NOMO-1 (cell line): ENCODE measurements around the gene CD8B.

Experiments used
- DNase-seq, 2 experiments: peaks; one replicate each; lab custom pipeline; 2025; ENCODE audit not compliant: unreplicated experiment in 2 of 2; lab: John Stamatoyannopoulos, UW

The CD8B gene

DNA sequence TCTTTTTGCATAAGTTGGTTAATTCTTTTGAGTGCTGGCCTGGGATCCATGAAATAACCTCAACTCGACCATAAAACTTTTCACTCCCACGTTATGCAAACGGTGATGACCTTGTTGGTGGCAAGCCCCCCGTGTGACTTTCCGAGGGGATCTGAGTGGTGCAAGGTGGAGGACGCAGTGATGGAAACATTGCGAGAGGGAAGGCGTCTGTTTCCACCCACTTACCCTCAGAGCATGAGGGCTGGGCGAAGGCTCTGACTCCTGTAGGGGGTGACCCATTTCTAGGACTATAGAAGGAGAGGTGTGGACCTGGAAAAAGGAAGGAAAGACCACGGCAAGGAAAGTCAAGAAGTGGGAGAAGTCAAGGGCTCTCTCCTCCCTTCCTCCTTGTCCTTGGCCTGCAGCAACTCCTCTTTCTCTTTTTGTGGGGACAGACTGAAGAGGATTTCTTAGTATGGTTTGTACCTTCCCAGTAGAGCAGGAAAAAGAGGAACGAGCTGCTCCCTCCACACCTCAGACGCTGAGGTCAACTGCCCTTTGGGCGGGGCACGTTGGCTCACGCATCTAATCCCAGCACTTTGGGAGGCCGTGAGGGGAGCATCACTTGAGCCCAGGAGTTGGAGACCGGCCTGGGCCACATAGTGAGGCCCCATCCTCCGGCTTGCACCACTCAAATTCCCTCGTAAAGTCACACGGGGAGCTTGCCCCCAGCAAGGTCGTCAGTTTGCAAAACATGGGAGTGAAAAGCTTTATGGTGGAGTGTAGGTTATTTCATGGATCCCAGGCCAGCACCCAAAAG, 55.4 kb downstream of the CD8B start:
- DNase-seq = no peak

GRCh38 chr2:86800856-86801567, 60.7 kb downstream of the CD8B start:
- no peak for DNase-seq

- no peak for DNase-seq
Measured at GRCh38 chr2:86794861-86795260, 66.8 kb downstream of the CD8B start.

- no peak for DNase-seq
Measured at GRCh38 chr2:86793752-86794151, 67.9 kb downstream of the CD8B start.

DNA sequence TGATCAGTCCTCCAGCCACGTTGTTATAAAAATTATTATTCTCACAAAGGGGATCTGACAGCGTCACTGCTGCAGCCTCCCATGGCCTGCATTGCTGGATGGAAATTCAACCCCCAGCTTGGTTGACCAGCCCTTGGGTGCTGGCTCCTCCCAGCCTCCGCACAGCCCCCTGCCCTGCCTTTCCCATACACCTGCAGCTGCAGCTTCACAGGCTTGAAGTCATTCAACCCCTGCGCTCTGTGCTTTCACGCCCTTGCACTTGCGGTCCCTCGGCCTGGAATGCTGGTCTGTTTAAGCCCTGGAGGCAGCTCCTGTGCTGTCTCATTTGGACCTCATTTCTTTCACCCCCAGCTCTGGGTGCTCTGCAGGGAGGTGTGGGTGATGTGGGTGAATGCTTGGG, 70.1 kb downstream of the CD8B start:
- no peak for DNase-seq

DNA sequence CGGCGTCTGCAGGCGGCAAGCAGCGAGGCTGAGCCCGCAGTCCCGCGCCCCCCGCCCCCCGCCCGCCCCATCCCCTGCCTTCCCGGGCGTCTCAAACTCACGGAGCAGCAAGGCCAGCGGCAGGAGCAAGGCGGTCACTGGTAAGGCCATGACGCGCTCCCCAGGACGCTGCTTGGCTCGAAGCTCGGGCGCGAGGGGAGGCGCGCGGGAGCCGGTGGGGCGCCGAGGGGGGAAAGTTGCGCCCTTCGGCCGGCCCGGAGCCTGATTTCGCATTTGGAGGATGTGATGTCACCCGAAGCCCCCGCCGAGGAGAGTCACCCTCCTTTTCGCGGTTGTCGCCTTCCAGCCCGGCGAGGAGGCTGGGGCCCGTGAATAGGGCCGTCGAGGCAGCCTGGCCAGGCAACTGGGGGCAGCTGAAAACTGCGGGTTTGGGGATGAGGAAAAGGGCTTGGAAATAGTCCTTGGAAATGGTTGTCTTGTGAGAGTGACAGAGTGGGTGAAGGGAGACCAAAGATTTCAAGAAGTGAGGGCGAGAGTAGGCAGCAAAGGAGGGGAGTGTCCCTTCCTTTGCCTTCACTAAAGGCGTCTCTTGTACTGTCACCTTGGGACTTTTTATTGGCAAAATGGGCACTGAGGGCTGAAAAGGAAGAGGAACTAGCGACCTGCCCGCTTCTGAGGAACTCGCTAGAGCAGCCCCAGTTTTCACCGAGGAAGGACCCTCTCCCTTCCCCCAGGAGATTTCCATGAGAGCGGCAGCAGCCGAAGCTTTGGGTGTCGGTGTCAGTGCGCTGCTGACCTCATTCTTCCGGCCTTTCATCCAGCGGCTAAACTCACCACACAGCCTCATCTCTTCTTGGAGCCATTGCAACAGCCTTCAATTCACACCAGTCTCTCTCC, 70.8 kb downstream of the CD8B start, which contains the start of gene CD8A:
TSS of gene CD8A (minus strand) at position 238 of the 897 bp plus-strand sequence. CDS start at position 150, 88 bp downstream.
- peak in 1 of 2 experiments; percentile 45 for DNase-seq

DNA sequence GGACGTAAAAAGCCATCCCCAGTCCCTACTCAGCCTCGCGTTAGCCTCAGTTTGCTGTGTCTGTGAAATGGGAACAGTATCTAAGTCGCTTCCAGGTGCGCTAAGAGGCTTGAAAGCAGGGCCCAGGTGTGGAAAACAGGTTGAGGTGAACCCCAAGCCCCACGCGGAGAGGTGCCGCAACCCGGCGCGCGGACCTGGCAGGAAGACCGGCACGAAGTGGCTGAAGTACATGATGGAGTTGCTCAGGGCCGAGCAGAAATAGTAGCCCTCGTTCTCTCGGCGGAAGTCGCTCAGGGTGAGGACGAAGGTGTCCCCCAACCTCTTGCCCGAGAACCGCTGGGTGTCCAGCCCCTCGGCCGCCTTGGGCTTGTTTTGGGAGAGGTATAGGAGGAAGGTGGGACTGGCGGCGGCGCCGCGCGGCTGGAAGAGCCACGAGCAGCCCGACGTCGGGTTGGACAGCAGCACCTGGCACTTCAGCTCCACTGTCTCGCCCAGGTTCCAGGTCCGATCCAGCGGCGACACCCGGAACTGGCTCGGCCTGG, 71.5 kb downstream of the CD8B start:
- no peak for DNase-seq

DNA sequence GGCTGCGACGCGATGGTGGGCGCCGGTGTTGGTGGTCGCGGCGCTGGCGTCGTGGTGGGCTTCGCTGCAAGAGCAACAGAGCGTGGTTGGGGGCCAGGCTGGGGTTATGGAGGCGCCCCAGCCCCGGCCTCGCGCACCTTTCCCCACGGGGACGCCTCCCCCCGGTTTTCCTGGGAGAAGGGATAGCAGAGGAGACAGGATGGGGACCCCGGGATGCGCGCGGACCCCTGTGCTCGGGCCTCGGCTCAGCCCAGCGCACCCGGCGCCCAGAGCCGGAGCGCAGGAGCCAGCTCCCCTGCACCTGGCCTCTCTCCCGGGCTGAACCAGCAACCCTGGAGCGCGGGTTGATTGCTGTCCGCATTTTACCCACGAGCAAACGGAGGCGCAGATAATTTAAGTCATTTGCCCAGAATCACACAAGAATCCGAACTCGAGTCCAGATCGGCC, 72.0 kb downstream of the CD8B start:
- DNase-seq = no peak

- no peak for DNase-seq
Measured at GRCh38 chr2:86788881-86789686, 72.6 kb downstream of the CD8B start.

- DNase-seq = no peak
Measured at GRCh38 chr2:86788165-86788564, 73.5 kb downstream of the CD8B start.

DNA sequence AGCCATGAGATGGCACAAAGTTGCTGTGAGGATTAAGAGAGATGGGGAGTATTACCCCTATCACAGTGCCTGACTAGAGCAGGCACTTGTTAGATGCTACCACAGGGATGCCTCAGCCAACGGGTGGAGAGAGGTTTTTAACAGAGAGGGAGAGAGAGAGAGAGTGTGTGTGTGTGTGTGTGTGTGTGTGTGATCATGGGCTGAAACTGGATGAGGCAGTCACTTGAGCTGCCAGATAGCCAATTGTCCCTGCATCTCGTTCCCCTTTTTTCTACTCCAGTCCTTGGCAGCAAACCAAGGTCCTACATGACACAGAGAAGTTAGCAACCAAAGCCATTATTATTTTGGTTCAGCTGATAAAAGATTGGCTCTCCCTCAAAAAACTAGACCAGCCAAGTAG, 74.0 kb downstream of the CD8B start:
- DNase-seq = no peak

GRCh38 chr2:86786001-86786536, 75.6 kb downstream of the CD8B start:
- no peak for DNase-seq

GRCh38 chr2:86785456-86785855, 76.2 kb downstream of the CD8B start:
- DNase-seq = no peak

DNA sequence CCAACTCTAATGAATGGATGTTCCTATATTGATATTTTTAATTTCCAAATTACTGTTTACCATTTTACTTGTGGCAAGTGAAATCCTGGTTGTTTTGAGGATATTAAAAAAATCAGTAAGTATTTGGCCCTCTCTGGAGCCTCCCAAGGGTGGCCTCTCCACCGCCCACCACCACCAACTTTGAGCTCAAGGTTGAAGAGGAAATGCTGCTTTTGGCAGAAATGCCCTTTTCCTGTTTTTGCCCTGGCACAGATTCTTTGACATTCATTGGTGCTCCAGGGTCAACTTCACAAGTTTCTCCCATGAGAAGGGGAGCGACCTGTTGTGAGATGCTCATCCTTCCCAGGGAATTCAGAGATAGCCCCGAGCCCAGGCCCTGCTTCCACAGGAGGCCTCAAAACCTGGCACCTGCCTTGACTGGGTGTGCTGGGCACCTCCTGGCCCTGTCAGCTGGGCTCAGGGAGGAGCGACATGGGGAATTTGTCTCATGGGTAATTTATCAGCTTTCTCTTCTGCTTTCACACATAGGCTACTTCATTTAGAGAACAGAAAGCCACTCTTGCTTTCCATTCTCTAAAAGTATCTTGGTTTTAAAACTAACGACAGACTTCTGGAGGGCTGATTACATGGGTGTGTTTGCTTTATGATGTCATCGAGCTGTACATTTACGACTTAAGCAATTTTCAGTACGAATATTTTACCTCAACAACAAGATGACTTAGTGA, 77.9 kb downstream of the CD8B start:
- DNase-seq = peak; percentile 25 to 82

DNA sequence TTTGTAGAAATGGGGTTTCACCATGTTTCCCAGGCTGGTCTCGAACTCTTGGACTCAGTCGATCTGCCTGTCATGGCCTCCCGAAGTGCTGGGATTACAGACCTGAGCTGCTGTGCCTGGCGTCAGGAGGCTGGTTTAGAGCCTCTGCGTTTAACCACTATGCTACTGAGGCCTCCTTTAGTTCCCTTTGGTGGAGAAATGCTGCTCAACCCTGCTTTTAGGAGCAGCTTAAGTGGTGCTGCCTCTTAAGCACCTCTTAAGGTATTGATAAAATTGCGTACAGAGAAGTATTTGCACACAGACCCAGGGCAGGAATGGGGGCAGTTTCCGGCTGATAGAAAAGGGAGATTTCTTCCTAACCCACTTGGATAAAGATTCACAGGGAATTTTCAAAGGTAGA, 78.9 kb downstream of the CD8B start:
- no peak for DNase-seq

DNA sequence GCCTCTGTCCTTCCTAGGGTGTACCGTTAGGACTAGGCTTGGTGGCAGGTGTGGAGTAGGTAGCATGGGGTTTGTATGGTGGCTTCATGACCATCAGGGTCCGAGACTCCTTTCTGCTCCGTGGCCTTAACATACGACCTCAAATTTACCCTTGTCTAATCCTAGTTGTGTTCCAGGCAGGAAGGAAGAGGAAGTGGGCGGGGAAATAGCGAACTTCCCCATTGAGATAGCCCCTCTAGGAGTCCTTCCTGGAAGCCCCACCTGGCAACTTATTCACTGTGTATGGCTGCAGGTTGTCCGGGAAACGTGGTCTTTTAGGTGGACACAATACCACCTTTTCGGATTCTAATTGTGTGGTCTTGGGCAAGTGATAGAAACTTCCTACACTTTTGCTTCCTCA, 80.3 kb downstream of the CD8B start:
- DNase-seq = peak in 1 of 2 experiments; percentile 6

GRCh38 chr2:86779971-86780370, 81.7 kb downstream of the CD8B start:
- no peak for DNase-seq

DNA sequence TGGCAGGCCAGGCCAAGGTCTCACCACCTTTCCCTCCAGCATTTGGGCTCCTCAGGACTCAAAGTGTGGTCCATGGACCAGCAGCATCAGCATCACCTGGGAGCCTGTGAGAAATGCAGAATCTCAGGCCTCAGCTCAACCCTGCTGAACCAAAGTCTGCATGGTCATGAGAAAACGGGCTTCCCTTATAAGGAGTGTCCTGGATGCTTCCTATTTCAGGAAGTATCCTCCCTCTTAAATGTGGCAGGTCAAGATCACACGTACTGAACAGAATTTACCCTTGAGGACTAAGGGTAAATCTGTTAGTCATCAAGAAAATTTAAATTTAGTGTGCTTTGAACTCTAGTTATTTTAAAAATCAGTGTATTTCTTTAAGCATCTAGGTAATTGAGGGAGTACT, 82.7 kb downstream of the CD8B start:
- no peak for DNase-seq

GRCh38 chr2:86776532-86776931, 85.2 kb downstream of the CD8B start:
- DNase-seq = no peak
